Tibial nerve (tissue), 4 donors: Measurements from ENCODE around the gene KIF18A. TPM values are rescaled to one million over a fixed set of nuclear protein-coding genes. Genes with fewer than 3 reads are reported as not detected.
"Not testable (repeated sequence)": the region's sequence is repeated elsewhere in the genome, so short reads cannot be mapped to it uniquely, and the experiment has no call there.

ENCODE experiments used
- DNase-seq, 2 donors: peaks; one replicate each; pipeline ENCODE4 v3.0.0-alpha.2; 2019; ENCODE audit warnings: low spot score in 2 of 2
- H3K27ac ChIP-seq, 4 donors: fragments of 200-600 bp; sonication (generic) in 3 of 4; one replicate each; pipeline ENCODE4 v1.5.1; 2017 to 2019; ENCODE audit warnings: mild to moderate bottlenecking in 1 of 4
- H3K27me3 ChIP-seq, 2 donors: fragments of 200-600 bp; sonication (generic) in 1 of 2; one replicate each; pipeline versions ENCODE4 v1.5.1 to v1.6.0; 2017 to 2019
- H3K36me3 ChIP-seq, 3 donors: fragments of 200-600 bp; sonication (generic); one replicate each; pipeline ENCODE4 v1.5.1; 2018 to 2019
- H3K4me1 ChIP-seq, 4 donors: fragments of 200-600 bp; sonication (generic) in 3 of 4; one replicate each; pipeline ENCODE4 v1.5.1; 2017 to 2019
- H3K4me3 ChIP-seq, 4 donors: fragments of 200-600 bp; sonication (generic) in 3 of 4; one replicate each; pipeline ENCODE4 v1.5.1; 2017 to 2019; ENCODE audit warnings: mild to moderate bottlenecking in 1 of 4, moderate library complexity in 1 of 4
- H3K9me3 ChIP-seq, 4 donors: fragments of 200-600 bp; sonication (generic) in 3 of 4; one replicate each; pipeline ENCODE4 v1.5.1; 2017 to 2019
- CTCF ChIP-seq, 5 experiments: fragments of 200-600 bp in 3 of 5; fragments of 450-650 bp in 2 of 5; sonication (generic) in 3 of 5; IDR thresholded peaks; one replicate each; pipeline ENCODE4 v1.5.1; 2016 to 2019; ENCODE audit warnings: antibody characterized with exemption in 5 of 5, mild to moderate bottlenecking in 3 of 5, moderate library complexity in 2 of 5
- EP300 ChIP-seq, 2 donors: sonication (generic); formaldehyde crosslinking; IDR thresholded peaks; one replicate each; pipeline ENCODE4 v1.6.1; 2017; ENCODE audit warnings: antibody characterized with exemption in 2 of 2, mild to moderate bottlenecking in 1 of 2
- POLR2A ChIP-seq, 2 donors: fragments of 450-650 bp; IDR thresholded peaks; one replicate each; pipeline ENCODE4 v1.6.1; 2017; ENCODE audit warnings: antibody characterized with exemption in 2 of 2, mild to moderate bottlenecking in 2 of 2, moderate library complexity in 2 of 2
- WGBS, 2 donors: methylation state at CpG; one replicate each; pipeline ENCODE4 v1.1.5; 2018; 5-methylcytosine and 5-hydroxymethylcytosine counted together
- total RNA-seq, 4 donors: library from RNA; depleted of rRNA; stranded (reverse); fragments of >200 nt; gene quantifications; one replicate each; pipeline ENCODE4 v1.1.0, GENCODE V29; 2016

Gene KIF18A
- total RNA-seq, 4 donors from 2014 or later, result 0.22 to 0.63 (median 0.60) TPM; not detected in 1

- H3K4me3 ChIP-seq, result no peak overlapping the region
- no peak for DNase-seq
- no peaks in the 10 kb centered on the region for H3K9me3 ChIP-seq
- no peaks in the 10 kb centered on the region for H3K36me3 ChIP-seq
- 86 to 94% methylated on average over 5 of the region's 5 CpGs for WGBS, 2 donors
- no peaks in the 10 kb centered on the region for H3K27me3 ChIP-seq
- TF ChIP-seq CTCF (IDR thresholded peaks at IDR 0.05), result no peak
- no peak for TF ChIP-seq EP300 (IDR thresholded peaks at IDR 0.05)
- no peak for TF ChIP-seq POLR2A (IDR thresholded peaks at IDR 0.05)
- no peak overlapping the region for H3K27ac ChIP-seq
- no peaks in the 10 kb centered on the region for H3K4me1 ChIP-seq
Observed at GRCh38 chr11:28089378-28089777, 18.6 kb downstream of the KIF18A start.

GRCh38 chr11:28087693-28088092 lies 20.3 kb downstream of the KIF18A start:
- H3K36me3 ChIP-seq, H3K9me3 ChIP-seq, H3K4me1 ChIP-seq, DNase-seq, H3K27ac ChIP-seq, H3K4me3 ChIP-seq, H3K27me3 ChIP-seq: not testable (repeated sequence)
- 98 to 99% methylated on average over 3 of the region's 3 CpGs for WGBS, 2 donors

- not testable (repeated sequence) for DNase-seq, H3K36me3 ChIP-seq
Observed at GRCh38 chr11:28087192-28087591, 20.8 kb downstream of the KIF18A start.

GRCh38 chr11:28086569-28086968 lies 21.4 kb downstream of the KIF18A start:
- no peak for DNase-seq
- H3K9me3 ChIP-seq, result no peaks in the 10 kb centered on the region
- no peaks in the 10 kb centered on the region for H3K36me3 ChIP-seq
- no peaks in the 10 kb centered on the region for H3K4me1 ChIP-seq
- no peaks in the 10 kb centered on the region for H3K27me3 ChIP-seq
- no peak overlapping the region for H3K27ac ChIP-seq
- WGBS, 2 donors, result 61 to 63% methylated on average over 1 of the region's 1 CpG
- H3K4me3 ChIP-seq, result no peak overlapping the region
- TF ChIP-seq EP300 (IDR thresholded peaks at IDR 0.05) (no peak), CTCF (IDR thresholded peaks at IDR 0.05) (no peak), POLR2A (IDR thresholded peaks at IDR 0.05) (no peak)

More at GRCh38 chr11:28087192-28087591, 20.8 kb downstream of the KIF18A start:
- H3K4me3 ChIP-seq, H3K27me3 ChIP-seq, H3K4me1 ChIP-seq, H3K27ac ChIP-seq, H3K9me3 ChIP-seq: not testable (repeated sequence)
- 93 to 95% methylated on average over 1 of the region's 1 CpG for WGBS, 2 donors

- TF ChIP-seq EP300 (IDR thresholded peaks at IDR 0.05) (no peak), CTCF (IDR thresholded peaks at IDR 0.05) (no peak), POLR2A (IDR thresholded peaks at IDR 0.05) (no peak)
- DNase-seq, result no peak
- Histone ChIP-seq H3K27me3 (no peaks in the 10 kb centered on the region), H3K9me3 (no peaks in the 10 kb centered on the region), H3K27ac (no peak overlapping the region), H3K4me1 (no peaks in the 10 kb centered on the region), H3K4me3 (no peak overlapping the region), H3K36me3 (no peaks in the 10 kb centered on the region)
- 96 to 100% methylated on average over 1 of the region's 1 CpG for WGBS, 2 donors
Observed at GRCh38 chr11:28083118-28083517, 24.8 kb downstream of the KIF18A start.

- 90 to 91% methylated on average over 3 of the region's 3 CpGs for WGBS, 2 donors
- H3K4me1 ChIP-seq, result no peaks in the 10 kb centered on the region
- H3K9me3 ChIP-seq, result no peaks in the 10 kb centered on the region
- H3K4me3 ChIP-seq, result no peak overlapping the region
- TF ChIP-seq EP300 (IDR thresholded peaks at IDR 0.05) (no peak), CTCF (IDR thresholded peaks at IDR 0.05) (no peak), POLR2A (IDR thresholded peaks at IDR 0.05) (no peak)
- DNase-seq, result no peak
- no peaks in the 10 kb centered on the region for H3K27me3 ChIP-seq
- H3K27ac ChIP-seq, result no peak overlapping the region
- H3K36me3 ChIP-seq, result no peaks in the 10 kb centered on the region
Observed at GRCh38 chr11:28077521-28077920, 30.4 kb downstream of the KIF18A start.
